Cerebellar cortex (tissue), 1 donor: ENCODE results near the gene SORBS2.

Experiments used
- DNase-seq: peaks from one replicate; pipeline ENCODE4 v3.0.0-alpha.2; 2015; ENCODE audit warnings: low spot score

Gene SORBS2

GRCh38 chr4:185836241-185837084 lies 24.5 kb upstream of the SORBS2 start:
- DNase-seq, result no peak

- no peak for DNase-seq
Observed at GRCh38 chr4:185835814-185836213, 23.8 kb upstream of the SORBS2 start.

- DNase-seq, result no peak
Observed at GRCh38 chr4:185835336-185835735, 23.3 kb upstream of the SORBS2 start.

GRCh38 chr4:185834778-185835177 lies 22.8 kb upstream of the SORBS2 start:
- DNase-seq, result no peak

GRCh38 chr4:185834088-185834487 lies 22.1 kb upstream of the SORBS2 start:
- no peak for DNase-seq

GRCh38 chr4:185833055-185833598 lies 21.1 kb upstream of the SORBS2 start:
- no peak for DNase-seq

- DNase-seq, result no peak
Observed at GRCh38 chr4:185831125-185831815, 19.3 kb upstream of the SORBS2 start.

- no peak for DNase-seq
Observed at GRCh38 chr4:185830263-185830994, 18.4 kb upstream of the SORBS2 start.

- no peak for DNase-seq
Observed at GRCh38 chr4:185826381-185826780, 14.4 kb upstream of the SORBS2 start.

GRCh38 chr4:185825737-185826136 lies 13.7 kb upstream of the SORBS2 start:
- DNase-seq, result no peak

GRCh38 chr4:185822791-185823190 lies 10.8 kb upstream of the SORBS2 start:
- no peak for DNase-seq

GRCh38 chr4:185821029-185821419 lies 9.0 kb upstream of the SORBS2 start:
- no peak for DNase-seq

- peak; percentile 30 for DNase-seq
Observed at GRCh38 chr4:185820146-185821028, 8.4 kb upstream of the SORBS2 start.

GRCh38 chr4:185819144-185819543 lies 7.2 kb upstream of the SORBS2 start:
- no peak for DNase-seq

GRCh38 chr4:185817403-185817818 lies 5.4 kb upstream of the SORBS2 start:
- no peak for DNase-seq

- DNase-seq, result no peak
Observed at GRCh38 chr4:185813133-185813532, 1.1 kb upstream of the SORBS2 start.

GRCh38 chr4:185810746-185811508 lies 1.1 kb downstream of the SORBS2 start:
- peak; percentile 61 for DNase-seq

- DNase-seq, result peak; percentile 35
Observed at GRCh38 chr4:185809533-185810071, 2.4 kb downstream of the SORBS2 start.

- peak; percentile 24 for DNase-seq
Observed at GRCh38 chr4:185809121-185809520, 2.9 kb downstream of the SORBS2 start.

GRCh38 chr4:185805979-185806378 lies 6.0 kb downstream of the SORBS2 start:
- DNase-seq, result no peak
